EH (cell line): Measurements from ENCODE around the gene IER3IP1.
"Not testable (repeated sequence)": the region's sequence is repeated elsewhere in the genome, so short reads cannot be mapped to it uniquely, and the experiment has no call there.

Experiments used
- DNase-seq: peaks from one replicate; pipeline ENCODE4 v3.0.0-alpha.2; 2015; ENCODE audit warnings: low read depth

The IER3IP1 gene

GRCh38 chr18:47175898-47176575 lies at the start of gene IER3IP1:
IER3IP1 (minus strand) TSS chr18:47176364; CDS start chr18:47176277, 87 bp downstream.
- peak; percentile 88 for DNase-seq

GRCh38 chr18:47215554-47216138 lies 39.5 kb upstream of the IER3IP1 start:
- DNase-seq: peak; percentile 57

GRCh38 chr18:47209171-47209570 lies 33.0 kb upstream of the IER3IP1 start:
- DNase-seq: no peak

- peak; percentile 12 for DNase-seq
These were observed 30.9 kb upstream of the IER3IP1 start for GRCh38 chr18:47206945-47207637.

GRCh38 chr18:47204908-47205522 lies 28.9 kb upstream of the IER3IP1 start:
- DNase-seq: peak; percentile 52

GRCh38 chr18:47203626-47204464 lies 27.7 kb upstream of the IER3IP1 start:
- DNase-seq: peak; percentile 19

- DNase-seq: not testable (repeated sequence)
These were observed 19.8 kb upstream of the IER3IP1 start for GRCh38 chr18:47195961-47196360.

- DNase-seq: peak; percentile 18
These were observed 15.8 kb upstream of the IER3IP1 start for GRCh38 chr18:47191961-47192360.

- DNase-seq: no peak
These were observed 11.6 kb upstream of the IER3IP1 start for GRCh38 chr18:47187721-47188120.

GRCh38 chr18:47184419-47185050 lies 8.4 kb upstream of the IER3IP1 start:
- DNase-seq: peak; percentile 54

GRCh38 chr18:47182156-47182555 lies 6.0 kb upstream of the IER3IP1 start:
- not testable (repeated sequence) for DNase-seq

GRCh38 chr18:47180765-47181164 lies 4.6 kb upstream of the IER3IP1 start:
- no peak for DNase-seq

GRCh38 chr18:47179520-47179919 lies 3.4 kb upstream of the IER3IP1 start:
- DNase-seq: no peak

- DNase-seq: peak; percentile 46
These were observed 774 bp downstream of the IER3IP1 start for GRCh38 chr18:47175283-47175897.

GRCh38 chr18:47174545-47175116 lies 1.5 kb downstream of the IER3IP1 start:
- no peak for DNase-seq

GRCh38 chr18:47172476-47172875 lies 3.7 kb downstream of the IER3IP1 start:
- DNase-seq: no peak

GRCh38 chr18:47168913-47169312 lies 7.3 kb downstream of the IER3IP1 start:
- no peak for DNase-seq

- DNase-seq: no peak
These were observed 7.7 kb downstream of the IER3IP1 start for GRCh38 chr18:47168509-47168908.

GRCh38 chr18:47166294-47166693 lies 9.9 kb downstream of the IER3IP1 start:
- DNase-seq: no peak

GRCh38 chr18:47163241-47163640 lies 12.9 kb downstream of the IER3IP1 start:
- peak; percentile 44 for DNase-seq

GRCh38 chr18:47160256-47160655 lies 15.9 kb downstream of the IER3IP1 start:
- DNase-seq: no peak
